HG03045 (cell line): ENCODE results near the gene TINAG.
"Not testable (repeated sequence)": the region's sequence is repeated elsewhere in the genome, so short reads cannot be mapped to it uniquely, and the experiment has no call there.

Experiments
- ATAC-seq: cut with Tn5 transposase; IDR thresholded peaks from one replicate; pipeline ENCODE4 v1.9.1; 2021; ENCODE audit warnings: mild to moderate bottlenecking, moderate library complexity; ENCODE audit not compliant: unreplicated experiment

Gene TINAG

DNA sequence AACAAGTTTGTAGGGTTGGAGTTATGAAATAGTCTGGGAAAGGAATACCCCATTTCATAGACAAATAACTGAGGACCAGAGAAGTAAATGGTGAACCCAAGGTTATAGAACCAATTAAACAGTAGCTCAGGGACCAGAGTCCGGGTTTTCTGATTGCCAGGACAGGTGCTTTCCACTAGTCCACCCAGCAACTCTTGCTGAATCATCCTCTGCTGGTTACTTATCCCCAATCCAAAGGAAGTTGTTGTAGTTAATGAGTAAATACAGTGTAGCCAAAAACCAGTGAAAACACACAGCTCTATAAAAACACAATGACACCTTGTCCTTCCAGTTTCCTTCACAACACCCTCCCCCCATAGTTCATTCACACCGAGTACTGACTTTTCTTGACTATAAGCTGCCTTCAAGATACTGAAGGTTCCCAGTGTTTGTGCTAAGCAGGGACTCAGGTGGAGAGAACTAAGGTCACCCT, 766 bp upstream of the TINAG start:
- peak; percentile 57 for ATAC-seq

DNA sequence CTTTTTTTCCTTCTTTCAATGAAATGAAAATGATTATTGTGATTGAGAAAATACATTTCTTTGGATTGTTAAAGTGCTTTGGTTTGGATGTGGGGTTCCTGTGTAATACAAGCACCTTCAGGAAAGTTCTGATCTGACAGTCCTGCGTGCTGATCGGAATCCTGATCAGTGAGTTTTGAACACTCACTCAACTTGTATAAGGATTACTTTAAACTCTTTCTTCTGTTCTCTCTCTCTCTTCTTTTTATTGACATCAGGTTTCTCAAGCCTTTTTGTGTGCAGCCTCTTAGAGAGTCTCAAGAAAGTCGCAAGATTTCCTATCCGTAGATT, 710 bp downstream of the TINAG start:
- ATAC-seq, result no peak

- no peak for ATAC-seq
Observed at GRCh38 chr6:54310377-54311152, 2.3 kb downstream of the TINAG start.

DNA sequence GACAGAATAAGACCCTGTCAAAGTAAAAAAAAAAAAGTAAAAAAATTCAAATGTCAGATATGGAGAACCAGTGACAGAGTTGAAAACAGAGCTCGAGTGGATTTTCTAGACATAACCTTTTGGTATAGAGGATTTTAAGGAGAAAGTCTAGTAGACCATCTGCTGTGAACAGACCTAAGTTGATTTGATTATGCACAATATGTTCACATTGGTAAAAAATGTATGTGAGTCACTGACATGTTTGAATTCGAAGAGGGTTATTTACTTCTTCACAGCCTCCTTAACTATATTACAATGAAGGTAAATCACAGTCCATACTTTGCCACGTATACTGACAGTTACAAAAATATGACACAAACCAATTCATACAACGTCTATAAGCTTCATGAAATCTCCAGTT, 7.4 kb downstream of the TINAG start:
- no peak for ATAC-seq

GRCh38 chr6:54320871-54321270, 12.6 kb downstream of the TINAG start:
- ATAC-seq, result no peak

- ATAC-seq, result no peak
Observed at GRCh38 chr6:54327631-54328030, 19.4 kb downstream of the TINAG start.

DNA sequence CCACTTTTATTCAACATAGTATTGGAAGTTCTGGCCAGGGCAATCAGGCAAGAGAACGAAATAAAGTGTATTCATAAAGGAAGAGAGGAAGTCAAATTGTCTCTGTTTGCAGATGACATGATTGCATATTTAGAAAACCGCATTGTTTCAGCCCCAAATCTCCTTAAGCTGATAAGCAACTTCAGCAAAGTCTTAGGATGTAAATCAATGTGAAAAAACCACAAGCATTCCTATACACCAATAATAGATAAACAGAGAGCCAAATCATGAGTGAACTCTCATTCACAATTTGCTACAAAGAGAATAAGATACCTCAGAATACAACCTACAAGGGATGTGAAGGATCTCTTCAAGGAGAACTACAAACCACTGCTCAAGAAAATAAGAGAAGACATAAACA, 23.3 kb downstream of the TINAG start:
- ATAC-seq, result not testable (repeated sequence)

- ATAC-seq, result no peak
Observed at GRCh38 chr6:54335871-54336270, 27.6 kb downstream of the TINAG start.

DNA sequence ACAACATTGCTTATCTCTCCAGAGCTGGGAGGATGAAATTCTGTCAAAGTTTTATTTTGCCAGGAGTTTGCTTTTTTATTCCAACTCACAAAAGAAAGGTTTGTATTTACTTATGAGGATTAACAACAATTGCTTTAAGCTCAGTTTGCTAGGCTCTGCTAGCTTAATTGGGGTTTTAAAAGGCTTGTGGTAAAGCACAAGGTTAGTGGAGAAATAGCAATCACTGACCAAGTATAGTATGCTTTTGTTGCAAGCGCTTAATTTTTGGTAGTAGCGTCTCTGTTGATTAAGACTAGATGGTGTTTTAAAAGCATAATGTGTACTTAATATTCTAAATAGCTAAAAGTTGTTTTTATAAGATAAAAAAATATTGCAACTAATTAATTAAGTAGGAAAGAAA, 45.7 kb downstream of the TINAG start:
- no peak for ATAC-seq

DNA sequence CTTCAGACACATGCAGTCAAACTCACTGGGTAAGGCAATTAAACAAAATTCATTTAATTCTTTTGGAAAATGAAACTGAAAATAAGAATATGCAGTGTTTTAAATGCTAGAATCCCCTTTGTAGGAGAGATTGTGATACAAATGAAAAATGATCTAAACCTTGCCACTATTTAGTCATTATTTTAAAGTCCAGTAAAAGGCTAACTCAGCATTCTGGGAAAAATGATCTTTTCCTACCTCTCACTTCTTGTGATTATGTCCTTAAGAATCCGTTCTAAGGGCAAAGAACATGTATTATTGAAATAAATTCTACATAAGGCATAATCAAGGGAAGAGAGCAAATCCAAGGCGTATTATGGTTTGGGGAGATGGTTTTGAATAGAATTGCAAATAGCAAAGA, 46.4 kb downstream of the TINAG start:
- ATAC-seq, result no peak

- no peak for ATAC-seq
Observed at GRCh38 chr6:54357141-54357540, 48.9 kb downstream of the TINAG start.

DNA sequence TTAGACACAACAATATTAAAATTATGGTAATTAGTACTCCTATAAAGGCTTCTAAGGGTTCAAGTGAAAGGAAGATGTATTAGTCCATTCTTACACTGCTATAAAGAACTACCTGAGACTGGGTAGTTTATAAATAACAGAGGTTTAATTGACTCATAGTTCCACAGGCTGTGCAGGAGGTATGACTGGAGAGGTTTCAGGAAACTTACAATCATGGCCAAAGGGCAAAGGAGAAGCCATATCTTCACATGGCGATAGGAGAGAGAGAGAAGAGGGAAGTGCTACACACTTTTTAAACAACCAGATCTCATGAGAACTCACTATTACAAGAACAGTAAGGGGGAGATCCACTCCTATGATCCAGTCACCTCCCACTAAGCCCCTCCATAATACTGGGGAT, 52.9 kb downstream of the TINAG start:
- no peak for ATAC-seq

DNA sequence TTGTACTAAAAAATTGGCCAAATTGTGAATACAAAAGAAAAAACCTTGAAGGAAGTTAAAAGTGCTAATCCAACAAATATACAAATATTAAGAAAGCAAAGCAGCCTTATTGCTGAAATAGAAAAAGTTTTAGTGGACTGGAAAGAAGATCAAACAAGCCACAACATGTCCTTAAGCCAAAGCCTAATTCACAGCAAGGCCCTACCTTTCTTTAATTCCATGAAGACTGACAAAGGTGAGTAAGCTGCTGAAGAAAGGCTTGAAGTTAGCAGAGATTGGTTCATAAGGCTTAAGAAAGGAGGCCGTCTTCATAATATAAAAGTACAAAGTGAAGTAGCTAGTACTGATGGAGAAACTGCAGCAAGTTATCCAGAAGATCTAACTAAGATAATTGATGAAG, 53.5 kb downstream of the TINAG start:
- ATAC-seq, result no peak

DNA sequence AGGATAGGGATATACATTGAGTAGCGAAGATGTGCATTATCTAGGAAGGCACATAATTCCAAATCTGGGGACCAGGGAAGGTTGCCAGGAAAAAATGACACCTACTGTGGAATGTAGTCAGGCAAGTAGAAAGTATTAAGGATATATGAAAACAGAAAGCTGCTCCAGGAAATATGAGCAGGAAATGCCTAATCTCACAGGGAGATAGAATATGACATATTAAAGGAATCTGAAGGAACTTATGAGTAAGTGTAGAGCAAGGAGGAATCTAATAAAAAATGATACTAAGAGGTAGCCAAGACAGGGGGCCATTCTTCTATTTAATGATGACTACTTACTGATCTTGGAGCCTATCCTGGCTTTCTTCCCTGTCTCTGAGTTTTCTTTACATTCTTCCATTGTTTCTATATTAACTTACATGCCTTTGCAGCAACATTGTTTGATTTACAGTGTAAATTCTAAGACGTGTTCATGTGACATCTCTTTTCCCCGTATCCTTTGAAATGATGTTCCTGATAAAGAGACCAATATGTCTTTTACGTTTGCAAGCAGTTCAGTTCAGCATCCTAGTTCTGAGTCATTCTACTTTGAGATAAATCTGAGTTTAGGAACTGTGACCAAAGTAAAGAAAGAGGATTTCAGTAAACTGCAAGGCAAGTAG, 58.6 kb downstream of the TINAG start:
- ATAC-seq, result no peak

- no peak for ATAC-seq
Observed at GRCh38 chr6:54377776-54378175, 69.5 kb downstream of the TINAG start.

GRCh38 chr6:54386295-54386694, 78.1 kb downstream of the TINAG start:
- no peak for ATAC-seq

- ATAC-seq, result no peak
Observed at GRCh38 chr6:54390362-54390761, 82.1 kb downstream of the TINAG start.

GRCh38 chr6:54391577-54391976, 83.3 kb downstream of the TINAG start:
- no peak for ATAC-seq

GRCh38 chr6:54403096-54403495, 94.9 kb downstream of the TINAG start:
- no peak for ATAC-seq

GRCh38 chr6:54404791-54405190, 96.5 kb downstream of the TINAG start:
- no peak for ATAC-seq

- ATAC-seq, result no peak
Observed at GRCh38 chr6:54411767-54412166, 103.5 kb downstream of the TINAG start.

- no peak for ATAC-seq
Observed at GRCh38 chr6:54415517-54415916, 107.3 kb downstream of the TINAG start.

DNA sequence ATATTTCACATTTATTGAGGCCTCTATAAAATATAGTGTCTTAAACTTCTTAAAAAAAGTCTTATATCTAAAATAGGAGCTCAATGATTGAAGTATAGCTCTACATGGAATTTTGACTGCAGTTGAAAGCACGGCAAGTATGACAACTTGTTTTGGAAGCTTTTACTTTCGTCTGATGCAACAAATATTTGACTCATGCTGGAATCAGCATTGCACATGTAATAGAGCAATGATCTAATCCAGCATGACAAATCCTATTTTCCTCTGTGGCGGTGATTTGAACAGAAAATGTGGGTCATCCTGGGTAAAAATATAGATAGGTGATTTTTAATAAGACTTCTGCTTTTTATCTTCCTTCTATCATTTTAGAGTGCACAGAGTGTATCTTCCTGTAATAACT, 111.6 kb downstream of the TINAG start:
- ATAC-seq, result no peak
